Measurements from ENCODE around the gene SLC5A1. TPM values are rescaled to one million over a fixed set of nuclear protein-coding genes. Genes with fewer than 3 reads are reported as not detected.

SLC5A1 gene
- not detected in 2 replicates for total RNA-seq

DNA sequence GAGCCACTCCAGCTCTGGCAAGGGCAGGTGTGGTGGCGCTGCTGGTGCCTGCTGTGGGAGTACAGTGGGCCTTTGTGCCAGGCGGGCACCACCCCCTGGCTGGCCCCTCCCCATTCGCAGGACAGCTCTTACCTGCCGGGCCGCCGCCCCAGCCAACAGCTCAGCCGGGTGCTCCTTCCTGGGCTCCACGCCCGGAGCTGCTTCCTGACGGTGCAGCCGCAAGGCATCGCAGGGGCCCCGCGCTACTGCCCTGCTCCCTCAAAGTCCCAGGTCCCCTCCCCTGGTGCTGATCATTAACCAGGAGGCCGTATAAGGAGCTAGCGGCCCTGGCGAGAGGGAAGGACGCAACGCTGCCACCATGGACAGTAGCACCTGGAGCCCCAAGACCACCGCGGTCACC lies at the start of gene SLC5A1:
Gene SLC5A1, plus strand, starts transcription at position 338 of the 400 bp plus-strand sequence. Its CDS starts 21 bp downstream, at position 359.

DNA sequence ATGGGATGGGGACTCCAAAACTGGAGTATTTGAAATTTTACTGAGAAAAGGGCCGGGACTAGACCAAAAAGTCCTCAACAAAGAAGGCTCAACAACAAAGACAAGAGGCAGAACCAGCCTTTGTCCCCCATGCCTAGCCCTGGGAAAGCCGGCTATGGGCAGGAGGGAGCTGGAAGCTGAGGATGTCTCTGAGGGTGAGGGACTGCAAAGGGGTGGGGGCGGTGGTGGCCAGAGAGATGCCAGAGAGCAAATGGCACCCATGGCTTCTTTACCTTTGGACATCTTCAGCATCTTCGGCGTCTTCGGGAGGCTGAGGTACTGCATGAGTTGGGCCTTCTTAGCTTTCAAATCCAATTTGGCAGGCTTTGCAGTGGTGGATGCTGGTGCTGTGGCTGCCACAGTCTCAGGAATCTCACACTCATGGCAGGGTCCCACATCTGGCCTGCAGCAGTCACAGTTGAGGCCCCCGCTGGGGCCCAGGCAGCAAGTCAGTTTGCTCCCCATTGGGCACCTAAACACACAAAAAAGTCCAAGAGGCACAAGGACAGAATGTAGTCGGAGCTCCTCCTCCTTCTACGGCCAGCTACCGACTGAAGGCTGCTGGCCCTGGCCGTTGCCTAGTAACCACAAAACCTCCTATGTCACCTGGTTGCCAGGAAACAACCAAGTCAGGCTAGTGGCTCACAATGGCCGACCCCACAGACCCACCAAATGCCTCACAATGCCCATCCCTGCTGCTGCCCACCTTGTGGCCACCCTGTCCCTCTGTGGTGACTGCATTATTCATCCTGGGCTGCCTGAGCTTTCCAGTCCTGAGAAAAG lies 115.9 kb downstream of the SLC5A1 start, which contains the start of gene C22orf42:
Gene C22orf42, minus strand, starts transcription at position 592 of the 822 bp plus-strand sequence. Its CDS starts 88 bp downstream, at position 504.

Other genes with a start within 250 kb of the SLC5A1 start
- gene YWHAH, start 98.7 kb upstream of the SLC5A1 start, total RNA-seq, result 129 and 145 TPM in 2 replicates
- not detected in 2 replicates for gene C22orf42, start 116.0 kb downstream of the SLC5A1 start, total RNA-seq
- not detected in 2 replicates for gene RFPL2, start 161.8 kb downstream of the SLC5A1 start, total RNA-seq
- gene SLC5A4, start 212.1 kb downstream of the SLC5A1 start, total RNA-seq, result not detected in 2 replicates